GM19239 (cell line): Measurements from ENCODE around the gene MLKL.
"Not testable (repeated sequence)": the region's sequence is repeated elsewhere in the genome, so short reads cannot be mapped to it uniquely, and the experiment has no call there.

Experiments
- DNase-seq: peaks from one replicate; pipeline ENCODE4 v3.0.0; 2011; ENCODE audit warnings: low spot score; ENCODE audit not compliant: insufficient read length
- FAIRE-seq: peaks from 2 replicates; lab custom pipeline; 2011; peaks lifted over from hg19 to GRCh38; lab: Jason Lieb, UNC

Gene MLKL

GRCh38 chr16:74657870-74658642, 42.6 kb downstream of the MLKL start:
- no peak for DNase-seq
- FAIRE-seq: no peak

- no peak for FAIRE-seq
- DNase-seq: no peak
Observed at GRCh38 chr16:74654536-74655050, 46.1 kb downstream of the MLKL start.

GRCh38 chr16:74652883-74653282, 47.8 kb downstream of the MLKL start:
- not testable (repeated sequence) for DNase-seq, FAIRE-seq

GRCh38 chr16:74652249-74652648, 48.4 kb downstream of the MLKL start:
- FAIRE-seq (no peak), DNase-seq (no peak)

- no peak for DNase-seq
- FAIRE-seq: no peak
Observed at GRCh38 chr16:74651841-74652240, 48.8 kb downstream of the MLKL start.

- FAIRE-seq: no peak
- no peak for DNase-seq
Observed at GRCh38 chr16:74650966-74651567, 49.6 kb downstream of the MLKL start.

- FAIRE-seq (no peak), DNase-seq (no peak)
Observed at GRCh38 chr16:74649839-74650504, 50.7 kb downstream of the MLKL start.

GRCh38 chr16:74641969-74642368, 58.7 kb downstream of the MLKL start:
- DNase-seq: no peak
- no peak for FAIRE-seq

- DNase-seq: no peak
- no peak for FAIRE-seq
Observed at GRCh38 chr16:74637742-74638453, 62.8 kb downstream of the MLKL start.

- FAIRE-seq (no peak), DNase-seq (no peak)
Observed at GRCh38 chr16:74635303-74635702, 65.4 kb downstream of the MLKL start.

GRCh38 chr16:74633686-74634085, 67.0 kb downstream of the MLKL start:
- FAIRE-seq: no peak
- DNase-seq: no peak

GRCh38 chr16:74627506-74628220, 73.0 kb downstream of the MLKL start:
- no peak for DNase-seq
- no peak for FAIRE-seq

- DNase-seq: no peak
- FAIRE-seq: no peak
Observed at GRCh38 chr16:74626741-74627416, 73.8 kb downstream of the MLKL start.

- DNase-seq (no peak), FAIRE-seq (no peak)
Observed at GRCh38 chr16:74625500-74626350, 74.9 kb downstream of the MLKL start.

- DNase-seq (no peak), FAIRE-seq (no peak)
Observed at GRCh38 chr16:74623839-74624235, 76.8 kb downstream of the MLKL start.

- FAIRE-seq (peak; percentile 78), DNase-seq (no peak)
Observed at GRCh38 chr16:74623214-74623838, 77.3 kb downstream of the MLKL start.

GRCh38 chr16:74622005-74622404, 78.7 kb downstream of the MLKL start:
- no peak for FAIRE-seq
- DNase-seq: no peak
